Measurements from ENCODE around the gene P3H1.

DNA sequence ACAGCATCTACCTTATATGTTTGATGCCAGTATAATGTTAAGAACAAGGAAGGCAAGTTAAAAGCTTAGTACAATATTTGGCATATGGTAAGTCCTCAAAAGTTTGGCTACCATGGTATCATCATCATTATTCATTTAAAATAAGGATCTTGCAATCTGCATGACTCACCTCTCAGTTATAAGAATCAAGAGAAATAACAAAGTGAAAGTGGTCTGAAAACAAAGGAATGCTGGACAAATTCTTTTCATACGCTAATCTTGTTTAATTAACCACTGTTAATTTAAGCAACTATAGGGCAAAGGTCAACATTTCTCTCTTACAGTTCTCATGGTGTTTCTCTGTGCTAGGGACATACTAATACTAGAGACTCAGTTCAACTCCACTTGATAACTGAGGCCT is 13.8 kb downstream of the P3H1 start:
- TF ChIP-seq LEF1 (IDR thresholded peaks at IDR 0.05; ENCODE audit: borderline replicate concordance) = no peak
- no peak for TF ChIP-seq ELF4 (IDR thresholded peaks at IDR 0.05)

All from HEK293T (cell line).